K562 (cell line): ENCODE measurements around the gene ATE1. TPM values are rescaled to one million over a fixed set of nuclear protein-coding genes. Genes with fewer than 3 reads are reported as not detected.

ENCODE experiments used
- ATAC-seq: fragments of 200-7000 bp; cut with Tn5 transposase; 3 replicates; pipeline ENCODE4 v1.9.1; 2020; ENCODE audit warnings: moderate library complexity
- BruUV-seq: library from RNA; stranded (reverse); fragments of 400-500 nt; replicated peaks from 2 replicates; lab custom pipeline; 2021; lab: Mats Ljungman, UMichigan
- CTCF ChIA-PET: fragments of 300-600 bp; formaldehyde crosslinking; extraction: SDS; loops from one replicate; lab custom pipeline; 2021; ENCODE audit warnings: low intra/inter-chr PET ratio; lab: Yijun Ruan, JAX
- POLR2A ChIA-PET: fragments of 300-600, 350-650 bp; sonication (Branson Sonifier 250); formaldehyde crosslinking; extraction: SDS; loops from one replicate; lab custom pipeline; 2021; ENCODE audit warnings: antibody characterized with exemption, inconsistent platforms; lab: Yijun Ruan, JAX
- DNase-seq, 4 experiments: peaks; one replicate each; pipeline versions ENCODE4 v3.0.0 to v3.0.0-alpha.2; 2011 to 2018; ENCODE audit warnings: low spot score in 3 of 4, mixed read lengths in 3 of 4; ENCODE audit errors: extremely low read depth in 1 of 4
- FAIRE-seq: peaks from 2 replicates; lab custom pipeline; 2011; peaks lifted over from hg19 to GRCh38; lab: Jason Lieb, UNC
- H2AFZ ChIP-seq: 2 replicates; pipeline ENCODE4 v1.6.0; 2011; ENCODE audit warnings: low read depth, low read length, control low read depth, inconsistent platforms
- H3K27ac ChIP-seq: fragments of 200-600 bp; 3 replicates; pipeline ENCODE4 v1.8.0; 2011; ENCODE audit warnings: low read depth, mild to moderate bottlenecking, control low read depth, inconsistent platforms, low read length, moderate library complexity, mixed read lengths; ENCODE audit errors: extremely low read depth
- H3K27me3 ChIP-seq, 2 experiments: fragments of 300-600 bp in 1 of 2; 2 replicates in 1 of 2; 3 replicates in 1 of 2; pipeline versions ENCODE4 v1.6.0 to v1.8.0; 2011; ENCODE audit warnings: inconsistent platforms in 2 of 2, low read length in 2 of 2, mild to moderate bottlenecking in 1 of 2, mixed read lengths in 1 of 2, moderate library complexity in 1 of 2; ENCODE audit not compliant: control insufficient read depth in 2 of 2, insufficient read depth in 2 of 2
- H3K36me3 ChIP-seq: fragments of 300-600 bp; 3 replicates; pipeline ENCODE4 v1.8.0; 2011; ENCODE audit warnings: mild to moderate bottlenecking, low read length, inconsistent platforms; ENCODE audit not compliant: control insufficient read depth, insufficient read depth
- H3K4me1 ChIP-seq, 2 experiments: fragments of 200-600 bp in 1 of 2; replicated peaks in 1 of 2; 2 replicates in 1 of 2; 3 replicates in 1 of 2; pipeline versions ENCODE4 v1.5.1 to v1.8.0; 2011; ENCODE audit warnings: inconsistent platforms in 2 of 2, low read length in 2 of 2, mild to moderate bottlenecking in 1 of 2, mixed read lengths in 1 of 2, moderate library complexity in 1 of 2; ENCODE audit not compliant: control insufficient read depth in 2 of 2, insufficient read depth in 2 of 2
- H3K4me2 ChIP-seq: 2 replicates; pipeline ENCODE4 v1.6.1; 2011; ENCODE audit warnings: low read length, control low read depth, inconsistent platforms, mixed read lengths; ENCODE audit not compliant: insufficient read depth
- H3K4me3 ChIP-seq: fragments of 200-600 bp; sonication (generic), shearing (Covaris generic); 2 replicates; pipeline ENCODE4 v1.5.1; 2016; ENCODE audit warnings: control low read depth, inconsistent platforms
- H3K79me2 ChIP-seq: fragments of 200-600 bp; 3 replicates; pipeline ENCODE4 v1.8.0; 2011; ENCODE audit warnings: low read length, inconsistent platforms; ENCODE audit not compliant: control insufficient read depth, insufficient read depth
- H3K9ac ChIP-seq, 2 experiments: 2 replicates each; pipeline versions ENCODE4 v1.6.0 to v1.6.1; 2011; ENCODE audit warnings: low read depth in 2 of 2, low read length in 2 of 2, control low read depth in 1 of 2, inconsistent platforms in 1 of 2, mild to moderate bottlenecking in 1 of 2, mixed read lengths in 1 of 2; ENCODE audit not compliant: insufficient read depth in 1 of 2
- H3K9me1 ChIP-seq: one replicate; pipeline ENCODE4 v1.6.0; 2011; ENCODE audit warnings: inconsistent platforms, mild to moderate bottlenecking, low read length, moderate library complexity; ENCODE audit not compliant: control insufficient read depth, insufficient read depth
- H3K9me3 ChIP-seq: replicated peaks from 2 replicates; pipeline ENCODE4 v1.5.1; 2011; ENCODE audit warnings: low read depth, low read length, inconsistent platforms; ENCODE audit not compliant: control insufficient read depth, insufficient read depth
- H4K20me1 ChIP-seq: replicated peaks from 2 replicates; pipeline ENCODE4 v1.6.1; 2011; ENCODE audit warnings: low read length, inconsistent platforms, mixed read lengths; ENCODE audit not compliant: control insufficient read depth, insufficient read depth
- ARID4B ChIP-seq: sonication (generic); formaldehyde crosslinking; IDR thresholded peaks from 2 replicates; pipeline ENCODE4 v1.8.0; 2022; ENCODE audit warnings: mild to moderate bottlenecking, missing genetic modification reagents
- DNMT1 ChIP-seq: fragments of 450-650 bp; IDR thresholded peaks from 2 replicates; pipeline ENCODE4 v1.6.1; 2016; ENCODE audit warnings: antibody characterized with exemption, mild to moderate bottlenecking
- ETV5 ChIP-seq: sonication (generic); formaldehyde crosslinking; IDR thresholded peaks from 2 replicates; pipeline ENCODE4 v1.4.0; 2020; ENCODE audit warnings: low read depth, mild to moderate bottlenecking, missing genetic modification reagents
- FOXJ3 ChIP-seq: sonication (generic); formaldehyde crosslinking; IDR thresholded peaks from 2 replicates; pipeline ENCODE4 v1.4.0; 2020; ENCODE audit warnings: mild to moderate bottlenecking, missing genetic modification reagents
- HNRNPH1 ChIP-seq: fragments of 200-400 bp; formaldehyde crosslinking; optimal IDR thresholded peaks from 2 replicates; pipeline ENCODE3; 2017; ENCODE audit warnings: low read depth, mild to moderate bottlenecking, low read length, moderate library complexity
- HNRNPLL ChIP-seq: fragments of 200-400 bp; formaldehyde crosslinking; IDR thresholded peaks from 2 replicates; pipeline ENCODE4 v1.6.1; 2017; ENCODE audit warnings: low read length, low read depth, mild to moderate bottlenecking; ENCODE audit not compliant: poor library complexity, severe bottlenecking
- JUNB ChIP-seq: fragments of 450-650 bp; formaldehyde crosslinking; conservative IDR thresholded peaks from 2 replicates; pipeline ENCODE4 v1.4.0; 2020; ENCODE audit warnings: mild to moderate bottlenecking
- KHSRP ChIP-seq: fragments of 450-650 bp; IDR thresholded peaks from 2 replicates; pipeline ENCODE4 v1.6.1; 2017
- MEIS2 ChIP-seq: fragments of 450-650 bp; IDR thresholded peaks from 2 replicates; pipeline ENCODE4 v1.6.1; 2014; ENCODE audit warnings: mild to moderate bottlenecking; ENCODE audit not compliant: partially characterized antibody
- MYC ChIP-seq, 2 experiments: fragments of 250-450 bp in 1 of 2; sonication (Bioruptor Pico) in 1 of 2; IDR thresholded peaks; 2 replicates each; pipeline versions ENCODE4 v1.5.1 to v1.6.1; 2012 to 2021; ENCODE audit warnings: low read depth in 2 of 2, borderline replicate concordance in 1 of 2, improper control_type of control experiment in 1 of 2, low read length in 1 of 2, mild to moderate bottlenecking in 1 of 2, moderate library complexity in 1 of 2
- SIRT6 ChIP-seq: IDR thresholded peaks from one replicate; pipeline ENCODE4 v1.6.1; 2012; ENCODE audit warnings: low read depth, mild to moderate bottlenecking, control low read depth, inconsistent platforms, low read length, moderate library complexity
- SIX5 ChIP-seq, 2 experiments: IDR thresholded peaks; 2 replicates each; pipeline ENCODE4 v1.6.1; 2011; ENCODE audit warnings: low read length in 2 of 2, borderline replicate concordance in 1 of 2, low read depth in 1 of 2, mild to moderate bottlenecking in 1 of 2, moderate library complexity in 1 of 2; ENCODE audit not compliant: insufficient read depth in 1 of 2
- TCF7 ChIP-seq: sonication (generic); IDR thresholded peaks from 2 replicates; pipeline ENCODE4 v1.6.1; 2016; ENCODE audit warnings: antibody characterized with exemption, borderline replicate concordance
- XRCC4 ChIP-seq: IDR thresholded peaks from one replicate; pipeline ENCODE4 v1.6.1; 2011; ENCODE audit not compliant: insufficient read depth, insufficient read length; ENCODE audit errors: extremely low read depth
- ZBTB8A ChIP-seq: fragments of 450-650 bp; IDR thresholded peaks from 2 replicates; pipeline ENCODE4 v1.6.1; 2018; ENCODE audit warnings: mild to moderate bottlenecking, moderate library complexity; ENCODE audit not compliant: partially characterized antibody
- ZNF134 ChIP-seq: fragments of 250-450 bp; sonication (Bioruptor Pico); conservative IDR thresholded peaks from 2 replicates; pipeline ENCODE4 v1.4.0; 2020
- ZNF764 ChIP-seq: fragments of 250-450 bp; sonication (Bioruptor Pico); IDR thresholded peaks from 2 replicates; pipeline ENCODE4 v1.4.0; 2020; ENCODE audit warnings: low read depth, mild to moderate bottlenecking, moderate library complexity
- WGBS: fragments of 100-300 bp; shearing (Covaris generic); methylation state at CpG from one replicate; pipeline ENCODE4 v1.1.6; 2016; ENCODE audit warnings: low coverage, mixed read lengths; ENCODE audit not compliant: insufficient coverage; ENCODE audit errors: missing lambda C conversion rate; 5-methylcytosine and 5-hydroxymethylcytosine counted together
- in situ Hi-C: fragments of 300-500 bp; cut with MboI; formaldehyde crosslinking; loops from 4 replicates; pipeline ENCODE4 v1.15.0; 2018; ENCODE audit warnings: inconsistent platforms, mixed read lengths
- intact Hi-C: fragments of 100-400 bp; cut with micrococcal nuclease; formaldehyde crosslinking; loops from 2 replicates; pipeline ENCODE4 v1.14.2; 2022
- polyA plus RNA-seq, 8 experiments: library from polyadenylated mRNA; depleted of rRNA in 4 of 8; stranded (reverse) in 5 of 8; unstranded in 3 of 8; fragments of >200 nt; fragmentation: Nextera tagmentation in 2 of 8; fragmentation: Illumina TruSeq in 1 of 8; extraction: Ambion mirVana in 2 of 8; extraction: Trizol in 1 of 8; gene quantifications; 2 replicates each; pipeline versions ENCODE4 v1.2.1 to v1.2.3, GENCODE V29; 2011 to 2014; ENCODE audit warnings: inconsistent platforms in 1 of 8, missing spikeins in 1 of 8
- total RNA-seq, 7 experiments: library from RNA; depleted of rRNA in 6 of 7; stranded (reverse); fragments of >200 nt in 6 of 7; fragmentation: Illumina TruSeq in 2 of 7; extraction: Trizol in 2 of 7; gene quantifications; 2 replicates each; pipeline versions ENCODE4 v1.2.1 to v1.2.3, GENCODE V29; 2011 to 2021; ENCODE audit warnings: low replicate concordance in 1 of 7

The ATE1 gene
- total and polyA plus RNA-seq, 9 of the 15 experiments (the other 6 are each of a cell fraction or from before 2014, with no cell fraction given) = 3.0 to 14.2 (median 8.8) TPM

GRCh38 chr10:121846555-121846954 lies 81.3 kb downstream of the ATE1 start:
- no peak for ATAC-seq
- in situ Hi-C loops (no loop called here), intact Hi-C loops (no loop called here)
- TF ChIP-seq HNRNPLL (no peak), XRCC4 (no peak), ZBTB8A (no peak), SIRT6 (no peak), FOXJ3 (CRISPR knock-in tag) (no peak), MEIS2 (no peak), HNRNPH1 (no peak), ETV5 (no peak), JUNB (CRISPR knock-in tag) (no peak), ZNF134 (no peak), ZNF764 (CRISPR knock-in tag) (no peak), DNMT1 (no peak), ARID4B (CRISPR knock-in tag) (no peak), SIX5 (IDR thresholded peaks at IDR 0.05; ENCODE audit: borderline replicate concordance in 1 of 2, insufficient read depth in 1 of 2, low read depth in 1 of 2, low read length in 2 of 2) (no peak), TCF7 (no peak), MYC (IDR thresholded peaks at IDR 0.05; ENCODE audit: low read depth, low read length) (no peak), MYC (CRISPR knock-in tag; IDR thresholded peaks at IDR 0.05; ENCODE audit: borderline replicate concordance, low read depth) (no peak), KHSRP (no peak)

More at GRCh38 chr10:121846555-121846954, 81.3 kb downstream of the ATE1 start:
- POLR2A ChIA-PET = no interaction called here
- H3K27me3 ChIP-seq = no peaks in the 10 kb centered on the region
- H3K79me2 ChIP-seq = no peaks in the 10 kb centered on the region
- H3K36me3 ChIP-seq = no peaks in the 10 kb centered on the region
- H3K9me3 ChIP-seq = no peaks in the 10 kb centered on the region
- no peaks in the 10 kb centered on the region for H4K20me1 ChIP-seq
- no peak overlapping the region for H3K27ac ChIP-seq
- no peak for FAIRE-seq
- WGBS = 74% methylated on average over 2 of the region's 2 CpGs
- H3K9ac ChIP-seq = no peak overlapping the region
- H3K4me3 ChIP-seq = no peak overlapping the region
- no peak for DNase-seq
- H3K4me2 ChIP-seq = no peak overlapping the region
- no TSS peak for BruUV-seq
- no peaks in the 10 kb centered on the region for H3K4me1 ChIP-seq
- H3K9me1 ChIP-seq = no peaks in the 10 kb centered on the region
- CTCF ChIA-PET = no interaction called here
- no peak overlapping the region for H2AFZ ChIP-seq
